Activated T-helper 1 cell treated with anti-CD3 and anti-CD28 coated beads, Interleukin-2, amount 50 U/mL, for 16 hours (primary cell): Measurements from ENCODE around the gene ALG1L2.
"Not testable (repeated sequence)": the region's sequence is repeated elsewhere in the genome, so short reads cannot be mapped to it uniquely, and the experiment has no call there.

Experiments used
- DNase-seq, 2 donors: peaks; one replicate each; pipeline ENCODE4 v3.0.0-alpha.2; 2020; ENCODE audit warnings: low read depth in 1 of 2, low spot score in 1 of 2

ALG1L2 gene

DNA sequence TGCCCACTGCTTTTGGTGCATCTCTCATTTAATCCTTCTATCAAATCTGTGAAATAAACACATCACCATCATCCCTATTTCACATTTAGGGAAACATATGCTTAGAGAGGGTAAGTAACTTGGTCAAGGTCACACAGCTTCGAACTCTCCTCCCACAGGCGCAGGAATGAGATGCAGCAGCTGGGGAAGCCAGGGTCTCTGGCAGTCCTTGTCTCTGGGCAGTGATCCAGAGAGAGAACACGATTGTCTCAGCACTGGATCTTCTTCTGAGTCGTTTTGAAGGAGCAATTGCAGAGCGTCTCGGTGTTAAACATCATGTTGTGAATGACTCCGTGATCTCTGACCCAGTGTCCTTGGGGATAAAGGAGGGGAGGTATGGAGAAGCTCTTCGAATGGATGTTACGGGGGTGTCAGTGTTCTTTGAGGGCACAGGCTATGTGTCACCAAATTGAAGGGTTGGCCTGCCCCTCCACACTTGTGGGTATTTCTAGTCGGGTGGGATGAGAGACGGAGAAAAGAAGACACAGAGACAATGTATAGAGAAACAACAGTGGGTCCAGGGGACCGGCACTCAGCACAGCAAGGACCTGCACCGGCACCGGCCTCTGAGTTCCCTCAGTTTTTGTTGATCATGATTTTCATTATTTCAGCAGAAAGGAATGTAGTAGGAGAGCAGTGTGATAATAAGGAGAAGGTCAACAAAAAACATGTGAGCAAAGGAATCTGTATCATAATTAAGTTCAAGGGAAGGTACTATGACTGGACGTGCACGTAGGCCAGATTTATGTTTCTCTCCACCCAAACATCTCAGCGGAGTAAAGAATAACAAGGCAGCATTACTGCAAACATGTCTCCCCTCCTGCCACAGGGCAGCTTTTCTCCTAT is 41.5 kb downstream of the ALG1L2 start:
- DNase-seq = not testable (repeated sequence)

GRCh38 chr3:130125406-130125805 is 43.8 kb downstream of the ALG1L2 start:
- DNase-seq = not testable (repeated sequence)

DNA sequence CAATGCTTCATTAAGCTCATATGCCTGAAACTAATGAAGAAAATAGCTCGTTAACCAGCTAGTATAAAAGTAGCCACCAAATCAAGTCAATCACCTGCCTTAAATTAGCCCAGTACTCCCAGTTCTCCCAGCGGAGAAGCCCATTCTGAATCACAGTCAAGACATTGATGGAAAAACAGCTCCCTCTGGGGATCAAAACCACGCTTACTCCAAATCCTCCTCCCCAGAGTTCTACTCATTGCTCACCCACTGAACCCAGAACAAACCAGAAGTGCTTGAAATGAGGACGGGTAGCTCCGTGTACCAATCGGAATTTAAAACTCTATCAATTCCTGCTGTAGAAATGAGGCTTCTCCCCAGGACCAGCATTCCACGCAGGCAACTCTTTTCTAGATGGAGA is 54.7 kb downstream of the ALG1L2 start:
- DNase-seq = not testable (repeated sequence)

- DNase-seq = not testable (repeated sequence)
Observed at GRCh38 chr3:130137685-130138084, 56.1 kb downstream of the ALG1L2 start.

DNA sequence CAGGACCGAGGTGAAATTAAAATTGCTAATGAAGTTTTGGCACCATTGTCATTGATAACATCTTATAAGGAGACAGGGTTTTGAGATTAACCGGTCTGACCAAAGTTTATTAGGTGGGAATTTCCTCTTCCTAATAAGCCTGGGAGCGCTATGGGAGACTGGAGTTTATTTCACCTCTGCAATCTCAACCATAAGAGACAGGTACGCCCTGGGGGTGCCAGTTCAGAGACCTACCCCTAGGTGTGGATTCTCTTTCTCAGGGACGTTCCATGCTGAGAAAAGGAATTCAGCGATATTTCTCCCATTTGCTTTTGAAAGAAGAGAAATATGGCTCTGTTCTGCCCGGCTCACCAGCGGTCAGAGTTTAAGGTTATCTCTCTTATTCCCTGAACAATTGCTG is 57.4 kb downstream of the ALG1L2 start:
- DNase-seq = not testable (repeated sequence)

- not testable (repeated sequence) for DNase-seq
Observed at GRCh38 chr3:130140756-130141155, 59.1 kb downstream of the ALG1L2 start.

GRCh38 chr3:130143648-130144327 is 62.2 kb downstream of the ALG1L2 start:
- not testable (repeated sequence) for DNase-seq

DNA sequence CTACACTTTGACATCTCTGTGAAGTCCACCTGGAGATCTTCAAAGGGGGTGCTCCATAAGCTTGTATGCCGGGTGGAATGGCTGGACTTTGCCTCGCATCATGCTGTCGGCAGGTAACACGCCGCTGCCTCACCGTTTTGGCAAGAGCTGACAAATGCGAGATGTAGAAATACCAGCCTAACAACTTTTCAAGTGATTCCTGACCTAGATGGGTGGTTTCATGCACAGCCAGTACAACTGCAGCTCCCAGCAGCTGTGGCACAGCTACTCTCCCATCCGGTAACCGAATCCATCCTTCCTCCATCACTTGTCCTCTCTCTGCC is 62.7 kb downstream of the ALG1L2 start:
- not testable (repeated sequence) for DNase-seq

DNA sequence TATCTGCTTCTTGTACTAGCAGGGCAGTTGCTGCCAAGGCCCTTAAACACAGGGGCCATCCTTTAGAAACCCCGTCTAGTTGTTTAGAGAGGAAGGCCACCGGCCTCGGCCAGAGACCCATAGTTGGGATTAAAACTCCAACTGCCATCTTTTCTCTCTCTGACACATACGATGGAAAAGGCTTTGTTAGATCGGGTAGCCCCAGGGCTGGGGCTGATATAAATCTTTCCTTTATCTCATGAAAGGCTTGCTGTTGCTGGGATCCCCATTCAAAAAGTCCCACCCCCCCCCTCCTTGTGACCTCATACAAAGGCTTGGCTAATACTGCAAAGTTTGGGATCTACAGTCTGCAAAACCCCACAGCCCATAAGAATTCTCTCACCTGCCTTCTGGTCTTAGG is 63.8 kb downstream of the ALG1L2 start:
- DNase-seq = not testable (repeated sequence)

DNA sequence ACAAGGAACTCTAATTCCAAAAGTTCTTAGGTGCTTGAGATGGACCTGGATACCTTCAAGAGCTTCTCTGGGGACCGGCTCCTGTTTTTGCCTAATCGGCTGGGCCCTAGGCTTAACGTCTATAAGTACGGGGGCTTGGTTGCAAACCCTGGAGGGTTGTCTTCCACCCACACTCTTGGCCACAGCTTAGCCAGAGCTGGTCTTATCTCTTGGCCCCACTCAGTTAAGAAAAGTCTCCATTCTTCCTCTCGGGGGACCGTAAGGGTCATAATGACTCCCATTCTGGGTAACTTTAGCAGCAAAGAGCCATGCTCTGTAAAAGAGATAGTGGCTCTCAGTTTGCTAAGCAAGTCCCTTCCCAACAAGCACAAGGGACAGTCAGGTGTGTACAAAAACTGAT is 64.8 kb downstream of the ALG1L2 start:
- not testable (repeated sequence) for DNase-seq
